Ammon's horn (tissue), 1 donor: ENCODE measurements around the gene JKAMP.

Source experiments
- DNase-seq: peaks from one replicate; pipeline ENCODE4 v3.0.0-alpha.2; 2016; ENCODE audit warnings: low spot score

JKAMP gene

DNA sequence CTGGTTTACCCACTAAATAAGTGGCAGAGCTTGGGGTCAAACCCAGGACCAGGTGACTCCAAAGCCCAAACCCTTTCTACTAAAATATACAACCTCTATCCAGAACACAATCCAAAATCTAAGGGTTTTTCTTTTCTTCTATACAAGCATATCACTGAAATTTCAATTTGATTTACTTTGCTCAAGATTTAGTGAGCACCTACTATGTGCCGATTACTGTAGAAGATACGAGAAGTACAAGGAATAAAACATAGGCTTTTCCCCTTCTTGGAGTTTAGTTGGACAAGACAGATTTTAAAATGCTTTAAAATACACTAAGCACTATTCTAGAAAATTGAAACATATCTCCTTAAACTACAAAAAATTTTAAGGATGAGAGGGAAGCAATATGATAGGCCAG is 2.9 kb upstream of the JKAMP start:
- no peak for DNase-seq

DNA sequence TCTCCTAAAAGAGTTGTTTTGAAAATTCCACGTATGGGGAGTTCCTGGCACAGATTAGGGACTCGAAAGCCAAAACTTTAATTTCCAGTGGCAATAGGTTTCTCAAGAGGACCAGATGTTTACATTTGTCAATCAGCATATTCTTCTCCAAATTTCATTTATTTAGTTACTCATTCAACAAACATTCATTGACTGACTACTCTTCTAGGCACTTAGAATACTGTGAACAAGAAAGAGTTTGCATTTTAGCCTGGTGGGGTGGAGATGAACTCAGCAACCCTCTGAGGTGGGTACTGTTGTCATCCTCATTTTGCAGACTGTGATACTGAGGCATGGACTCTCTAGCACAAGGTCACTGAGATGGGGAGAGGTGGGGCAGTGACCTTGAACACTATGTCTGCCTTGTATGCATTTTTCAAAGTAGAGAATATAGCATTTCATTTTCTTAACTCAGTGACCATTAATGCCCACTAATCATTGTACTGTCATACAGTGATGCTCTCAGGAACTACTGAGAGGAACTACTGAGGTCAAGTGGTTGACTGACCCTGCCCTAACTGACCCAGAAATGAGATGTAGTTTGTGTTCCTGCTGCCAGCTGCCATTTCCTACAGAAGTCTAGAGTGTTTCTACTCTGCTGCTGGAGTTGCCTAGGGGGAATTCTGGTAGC is 2.3 kb upstream of the JKAMP start:
- DNase-seq: no peak

GRCh38 chr14:59482541-59483331 is 1.6 kb upstream of the JKAMP start:
- no peak for DNase-seq

GRCh38 chr14:59483363-59483762 is 954 bp upstream of the JKAMP start:
- peak; percentile 35 for DNase-seq

GRCh38 chr14:59484639-59485175 is 390 bp downstream of the JKAMP start:
- no peak for DNase-seq

DNA sequence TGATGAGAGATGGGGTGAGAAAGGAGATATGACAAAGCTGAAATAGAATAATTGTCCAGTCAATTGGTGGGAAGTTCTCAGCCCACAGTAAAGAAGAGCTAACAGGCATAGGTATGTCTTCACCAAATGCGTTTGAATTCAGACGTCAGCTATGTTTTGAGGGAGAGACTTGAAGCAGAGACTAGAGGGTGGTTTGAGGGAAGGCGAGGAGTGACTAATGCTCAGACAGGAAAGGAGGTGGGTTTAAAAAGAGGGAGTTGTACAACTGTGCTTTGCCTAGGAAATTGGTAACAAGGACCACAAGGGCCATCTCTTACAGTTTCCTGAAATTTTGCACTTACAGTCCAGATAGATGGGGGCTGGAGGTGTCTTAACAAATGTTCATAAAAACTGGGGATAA is 6.4 kb downstream of the JKAMP start:
- no peak for DNase-seq

DNA sequence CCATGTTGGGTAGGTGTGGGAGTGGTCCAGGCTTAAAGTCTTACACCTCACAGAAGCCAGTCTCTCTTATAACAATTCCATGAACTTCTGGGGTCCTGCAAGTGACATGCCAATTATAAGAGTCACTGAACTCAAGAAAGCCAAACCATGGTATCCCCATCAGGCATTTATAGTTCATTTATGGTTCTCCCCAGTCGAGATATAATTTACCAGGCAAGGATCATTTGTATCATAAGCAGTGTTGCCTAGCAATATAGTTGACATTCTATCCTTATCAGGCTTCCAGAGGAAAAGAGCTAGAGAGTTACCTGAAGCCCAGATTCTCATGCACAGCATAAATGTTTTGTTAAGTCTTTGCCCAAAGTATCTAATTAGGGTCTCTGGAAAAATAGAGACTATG is 8.1 kb downstream of the JKAMP start:
- no peak for DNase-seq

DNA sequence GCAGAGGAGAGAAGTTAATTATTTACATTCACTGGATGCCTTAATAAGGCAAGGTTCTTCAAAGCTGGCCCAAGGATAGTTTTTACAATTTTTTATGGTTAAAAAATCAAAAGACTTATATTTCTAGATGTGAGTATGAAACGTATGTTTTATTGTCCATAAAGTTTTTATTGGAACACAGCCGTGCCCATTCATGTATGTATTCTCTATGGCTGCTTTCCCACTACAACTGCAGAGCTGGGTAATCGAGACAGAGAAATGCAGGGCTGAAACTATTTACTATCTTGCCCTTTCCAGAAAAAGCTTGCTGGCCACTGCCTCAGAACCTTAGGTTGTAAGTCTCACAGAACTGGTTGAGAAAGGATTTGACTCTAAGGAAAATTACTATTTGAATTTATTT is 16.4 kb downstream of the JKAMP start:
- DNase-seq: no peak

- no peak for DNase-seq
Measured at GRCh38 chr14:59503256-59503655, 18.9 kb downstream of the JKAMP start.

- DNase-seq: peak; percentile 58
Measured at GRCh38 chr14:59507063-59507751, 22.9 kb downstream of the JKAMP start.

GRCh38 chr14:59507752-59508103 is 23.4 kb downstream of the JKAMP start:
- DNase-seq: no peak

DNA sequence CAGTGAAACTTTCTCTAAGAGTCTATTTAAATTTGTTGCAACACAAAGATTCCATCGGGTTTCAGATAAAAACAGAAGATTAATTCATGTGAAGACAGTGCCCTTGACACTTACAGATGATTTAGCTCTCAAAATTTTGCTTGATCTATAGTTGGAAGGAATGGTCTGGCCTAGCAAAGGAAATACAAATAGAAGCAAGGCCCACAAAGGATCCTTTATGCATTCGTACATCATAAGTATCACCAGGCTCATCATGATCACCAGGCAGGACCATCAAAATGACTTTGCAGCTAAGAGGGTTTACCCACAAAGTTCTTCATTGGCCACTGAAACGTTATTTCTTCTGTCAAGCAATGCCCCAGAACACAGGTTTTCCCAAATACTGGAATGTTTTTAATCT is 24.8 kb downstream of the JKAMP start:
- no peak for DNase-seq

DNA sequence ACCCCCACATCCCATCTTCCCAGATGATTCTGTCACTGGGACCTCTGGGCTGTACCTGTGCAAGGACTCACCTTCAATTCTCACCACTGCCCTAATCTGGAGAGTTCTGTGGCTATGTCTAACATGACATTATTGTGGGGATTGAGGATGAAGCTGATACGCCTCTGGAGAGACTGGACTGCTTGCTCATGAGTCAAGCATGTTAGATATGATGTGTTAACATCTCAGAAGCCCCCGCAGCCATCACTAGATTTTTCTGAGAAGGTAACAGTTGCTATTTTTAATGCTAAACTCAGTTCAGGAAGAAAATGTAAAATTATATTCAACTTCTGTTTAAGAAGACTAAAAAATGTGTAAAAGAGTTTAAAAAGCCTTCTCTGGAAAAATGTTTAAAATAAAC is 25.7 kb downstream of the JKAMP start:
- DNase-seq: no peak

DNA sequence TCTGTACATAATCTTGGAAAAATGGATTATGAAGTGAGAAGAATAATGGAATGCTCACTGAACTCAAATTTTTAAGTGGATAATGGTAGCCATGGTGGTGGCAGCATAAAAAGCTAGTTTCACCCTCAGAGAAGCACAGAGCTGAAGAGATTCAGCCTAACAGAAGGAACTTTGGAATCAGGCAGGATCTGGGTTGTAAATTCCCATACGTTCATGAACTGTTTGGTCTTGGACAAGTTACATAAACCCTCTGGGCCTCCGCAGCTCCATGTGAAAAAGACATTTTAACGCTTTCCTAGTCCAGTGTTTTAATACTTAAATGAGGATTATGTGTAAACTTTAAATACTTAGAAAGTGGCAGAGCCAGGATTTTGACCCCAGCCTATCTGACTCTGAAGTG is 26.6 kb downstream of the JKAMP start:
- DNase-seq: no peak

DNA sequence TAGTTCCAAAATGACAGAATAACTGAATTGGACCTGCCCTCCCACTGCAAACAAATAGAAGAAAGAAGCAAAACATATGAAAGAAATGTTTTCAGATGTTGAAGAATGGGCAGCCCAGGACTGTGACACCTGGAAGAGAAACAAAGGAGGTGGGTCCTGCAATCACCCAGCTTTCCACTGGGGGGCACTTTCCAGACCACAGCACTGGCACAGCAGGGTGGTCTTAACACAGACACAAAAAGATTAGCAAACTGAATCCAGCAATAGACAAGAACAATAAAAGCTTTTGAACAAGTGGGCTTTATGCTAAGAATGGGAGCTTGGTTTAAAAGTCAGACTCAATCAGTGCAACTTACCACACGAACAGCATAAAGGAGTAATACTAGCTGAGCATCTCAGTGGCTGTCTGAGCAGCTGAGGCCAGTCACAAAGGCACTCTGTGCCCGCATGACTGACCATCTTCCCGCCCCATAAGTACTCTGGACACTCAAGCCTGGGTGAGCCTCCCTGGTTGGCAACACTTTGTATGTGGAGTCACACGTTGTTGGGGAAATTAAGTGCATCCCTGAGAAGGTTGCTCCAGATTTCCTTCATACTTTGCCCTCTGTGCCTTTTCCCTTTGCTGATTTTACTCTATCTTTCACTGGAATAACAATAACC is 27.7 kb downstream of the JKAMP start:
- no peak for DNase-seq

- no peak for DNase-seq
Measured at GRCh38 chr14:59520224-59520623, 35.9 kb downstream of the JKAMP start.

GRCh38 chr14:59529189-59529588 is 44.9 kb downstream of the JKAMP start:
- DNase-seq: no peak

DNA sequence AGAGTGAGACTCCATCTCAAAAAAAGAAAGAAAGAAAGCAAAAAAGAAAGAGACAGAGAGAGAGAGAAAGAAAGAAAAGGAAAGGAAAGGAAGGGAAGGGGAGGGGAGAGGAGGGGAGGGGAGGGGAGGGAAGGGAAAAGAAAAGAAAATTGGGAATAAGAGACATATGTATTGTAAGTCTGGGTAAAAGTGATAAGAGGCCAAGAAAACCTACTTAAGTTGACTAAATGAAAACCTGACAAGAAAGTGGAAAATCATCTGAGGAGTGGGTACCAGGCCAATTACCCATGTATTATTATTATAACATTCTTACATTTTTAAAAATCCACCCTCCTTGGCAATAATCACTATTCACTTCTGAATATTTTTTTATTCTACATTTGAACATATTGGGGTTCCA is 46.0 kb downstream of the JKAMP start:
- DNase-seq: no peak

DNA sequence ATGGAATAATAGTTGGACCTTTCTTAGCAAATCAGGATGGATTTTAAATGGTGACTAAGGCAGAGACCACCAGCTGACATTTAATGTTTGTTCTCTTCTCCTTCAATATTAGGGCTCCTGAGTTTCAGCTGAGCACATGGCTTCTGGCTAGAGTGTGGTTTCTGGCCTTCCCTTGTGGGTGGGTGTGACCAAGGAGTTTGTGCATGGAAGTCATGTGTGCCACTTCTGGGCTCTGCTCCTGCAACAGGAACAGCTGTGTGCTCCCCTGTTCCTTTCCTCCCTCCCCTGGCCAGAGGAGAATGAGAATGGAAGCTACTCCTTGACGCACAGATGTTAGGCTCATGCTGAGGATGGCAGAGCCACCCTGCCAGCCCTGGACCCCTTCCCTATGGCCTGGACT is 48.1 kb downstream of the JKAMP start:
- no peak for DNase-seq

GRCh38 chr14:59534361-59534987 is 50.2 kb downstream of the JKAMP start:
- DNase-seq: no peak

DNA sequence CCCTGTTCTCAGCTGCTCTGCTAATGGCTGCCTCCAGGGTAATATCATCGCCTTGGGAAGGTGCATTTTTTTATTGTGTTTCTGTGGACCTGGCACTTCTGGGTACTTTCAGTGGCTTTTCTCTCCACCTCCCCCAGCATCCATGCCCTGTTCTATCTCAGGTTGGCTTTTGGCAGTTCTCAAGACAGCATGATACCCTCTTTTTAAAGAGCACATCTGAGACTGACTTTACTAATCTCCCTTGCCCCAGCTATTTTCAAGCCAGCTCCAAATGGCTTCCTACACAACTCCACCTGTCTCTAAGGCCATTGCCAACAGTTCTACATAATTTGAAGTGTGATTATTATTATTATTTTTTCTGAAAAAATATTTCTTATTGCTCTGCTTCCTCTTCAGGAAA is 53.2 kb downstream of the JKAMP start:
- no peak for DNase-seq

DNA sequence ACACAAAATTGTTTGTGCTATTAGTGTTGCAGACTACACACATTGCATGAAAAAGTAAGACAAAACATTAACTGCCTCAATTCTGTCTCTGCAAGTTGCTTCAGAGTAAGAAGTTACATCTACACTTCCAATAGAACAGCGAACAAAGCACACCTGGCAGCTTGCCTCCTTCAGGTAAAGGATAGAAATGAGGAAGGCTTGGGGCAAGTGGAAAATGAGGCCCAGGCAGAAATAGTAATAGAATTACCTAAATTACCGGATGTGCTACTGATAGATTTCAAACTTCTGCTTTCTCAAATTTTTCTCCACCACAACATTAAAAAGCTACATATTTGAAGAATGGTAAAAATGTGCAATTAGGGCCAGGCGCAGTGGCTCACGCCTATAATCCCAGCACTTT is 54.6 kb downstream of the JKAMP start:
- DNase-seq: no peak
